ELF-1 (cell line): ENCODE results near the gene ZNF74.
"Not testable (repeated sequence)": the region's sequence is repeated elsewhere in the genome, so short reads cannot be mapped to it uniquely, and the experiment has no call there.

Experiments used
- DNase-seq: peaks from one replicate; pipeline ENCODE4 v3.0.0-alpha.2; 2016; ENCODE audit warnings: low read depth, low spot score

ZNF74 gene

DNA sequence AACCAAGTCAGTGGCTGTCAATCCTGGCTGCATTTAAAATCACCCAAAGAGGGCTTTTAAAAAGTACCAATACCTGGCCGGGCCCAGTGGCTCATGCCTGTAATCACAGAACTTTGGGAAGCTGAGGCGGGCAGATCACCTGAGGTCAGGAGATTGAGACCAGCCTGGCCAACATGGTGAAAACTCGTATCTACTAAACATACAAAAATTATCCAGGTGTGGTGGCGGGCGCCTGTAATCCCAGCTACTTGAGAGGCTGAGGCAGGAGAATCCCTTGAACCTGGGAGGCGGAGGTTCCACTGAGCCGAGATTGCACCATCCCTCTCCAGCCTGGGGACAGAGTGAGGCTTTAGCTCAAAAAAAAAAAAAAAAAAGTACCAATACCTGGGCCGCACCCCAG, 17.7 kb upstream of the ZNF74 start:
- DNase-seq: not testable (repeated sequence)

DNA sequence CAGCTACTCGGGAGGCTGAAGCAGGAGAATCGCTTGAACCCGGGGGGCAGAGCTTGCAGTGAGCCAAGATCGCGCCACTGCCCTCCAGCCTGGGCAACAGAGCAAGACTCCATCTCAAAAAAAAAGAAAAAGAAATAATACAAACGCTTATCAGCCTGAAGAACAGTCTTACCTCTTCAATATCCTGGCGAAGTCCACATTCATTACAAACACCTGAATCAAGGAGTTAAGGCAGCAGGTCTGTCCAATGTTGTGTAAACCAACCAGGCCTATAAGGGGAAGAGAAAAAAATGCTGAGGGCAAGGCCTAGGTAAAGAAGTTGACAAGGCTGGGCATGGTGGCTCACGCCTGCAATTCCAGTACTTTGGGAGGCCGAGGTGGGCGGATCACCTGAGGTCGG, 17.0 kb upstream of the ZNF74 start:
- not testable (repeated sequence) for DNase-seq

DNA sequence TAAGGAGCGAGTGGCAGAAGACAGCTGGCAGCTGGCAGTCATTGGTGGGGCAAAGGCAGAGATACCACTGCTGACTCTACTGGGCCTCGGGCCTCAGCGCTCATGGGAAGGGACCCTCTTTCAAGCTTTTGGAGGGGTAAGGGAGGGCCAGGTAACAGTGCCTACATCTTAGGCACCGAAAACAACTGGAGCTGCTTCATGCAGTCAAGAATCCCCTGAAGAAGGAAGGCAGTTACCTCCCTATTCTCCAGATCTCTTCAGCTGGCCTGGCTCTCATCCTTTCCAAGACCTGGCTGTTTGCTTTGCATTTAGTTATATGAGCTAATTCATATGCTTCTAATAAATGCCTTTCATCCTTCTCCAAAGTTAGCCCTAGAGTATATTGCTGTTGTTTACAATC, 15.8 kb upstream of the ZNF74 start:
- no peak for DNase-seq

DNA sequence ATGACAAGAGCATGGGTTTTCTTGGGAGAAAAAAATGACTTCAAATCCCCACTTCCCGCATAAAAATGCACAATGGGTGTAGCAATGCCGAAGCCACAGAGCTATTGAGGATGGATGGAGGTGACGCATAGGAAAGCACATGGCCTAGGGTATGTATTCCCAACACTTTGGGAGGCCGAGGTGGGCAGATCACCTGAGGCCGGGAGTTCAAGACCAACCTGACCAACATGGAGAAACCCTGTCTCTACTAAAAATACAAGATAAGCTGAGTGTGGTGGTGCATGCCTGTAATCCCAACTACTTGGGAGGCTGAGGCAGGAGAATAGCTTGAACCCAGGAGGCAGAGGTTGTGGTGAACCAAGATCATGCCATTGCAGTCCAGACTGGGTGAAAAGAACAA, 15.3 kb upstream of the ZNF74 start:
- not testable (repeated sequence) for DNase-seq

DNA sequence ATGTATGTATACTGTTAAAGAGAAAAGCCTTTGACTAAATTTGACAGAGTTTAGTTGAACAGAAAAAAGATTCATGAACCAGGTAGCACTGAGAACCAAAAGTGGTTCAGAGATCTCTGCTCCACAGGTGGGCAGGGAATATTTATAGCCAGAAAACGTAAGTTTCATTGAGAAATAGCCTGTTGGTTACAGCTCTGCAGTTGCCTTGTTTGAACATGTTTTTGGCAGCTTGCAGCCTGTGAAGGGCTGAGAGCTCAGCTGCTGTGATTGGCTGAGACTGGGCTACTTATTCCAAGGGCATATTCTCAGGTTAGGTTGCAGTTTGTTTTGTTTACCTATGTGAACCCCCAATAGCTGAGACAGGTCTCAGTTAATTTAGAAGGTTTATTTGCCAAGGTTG, 13.5 kb upstream of the ZNF74 start:
- DNase-seq: no peak

GRCh38 chr22:20383538-20383937, 10.4 kb upstream of the ZNF74 start:
- DNase-seq: no peak

DNA sequence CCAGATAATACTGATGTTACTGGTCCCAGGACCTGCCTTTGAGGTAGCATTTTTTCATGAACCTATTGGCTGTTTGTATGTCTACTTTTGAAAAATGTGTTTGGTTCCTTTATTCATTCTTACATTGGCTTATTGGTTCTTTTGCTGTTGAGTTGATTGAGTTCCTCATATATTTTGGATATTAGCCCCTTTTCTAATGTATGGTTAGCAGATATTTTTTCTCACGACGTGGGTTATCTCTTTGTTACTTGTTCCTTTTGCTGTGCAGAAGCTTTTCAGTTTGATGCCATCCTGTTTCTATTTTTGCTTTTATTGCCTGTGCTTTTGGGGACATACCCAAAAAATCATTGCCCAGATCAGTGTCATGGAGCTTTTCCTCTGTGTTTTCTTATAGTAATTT, 9.8 kb upstream of the ZNF74 start:
- no peak for DNase-seq

DNA sequence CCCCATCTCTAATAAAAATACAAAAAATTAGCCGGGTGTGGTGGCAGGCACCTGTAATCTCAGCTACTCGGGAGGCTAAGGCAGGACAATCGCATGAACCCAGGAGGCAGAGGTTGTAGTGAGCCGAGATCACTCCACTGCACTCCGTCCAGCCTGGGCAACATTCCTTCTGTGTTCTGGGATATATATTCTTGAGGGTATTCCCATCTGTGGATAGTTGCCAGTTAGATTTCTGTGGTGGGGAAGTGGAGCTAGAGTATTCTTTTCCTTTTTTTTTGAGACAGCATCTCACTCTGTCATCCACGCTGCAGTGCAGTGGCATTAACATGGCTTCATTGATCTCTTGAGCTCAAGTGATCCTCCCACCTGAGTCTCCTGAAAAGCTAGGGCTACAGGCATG, 9.1 kb upstream of the ZNF74 start:
- no peak for DNase-seq

DNA sequence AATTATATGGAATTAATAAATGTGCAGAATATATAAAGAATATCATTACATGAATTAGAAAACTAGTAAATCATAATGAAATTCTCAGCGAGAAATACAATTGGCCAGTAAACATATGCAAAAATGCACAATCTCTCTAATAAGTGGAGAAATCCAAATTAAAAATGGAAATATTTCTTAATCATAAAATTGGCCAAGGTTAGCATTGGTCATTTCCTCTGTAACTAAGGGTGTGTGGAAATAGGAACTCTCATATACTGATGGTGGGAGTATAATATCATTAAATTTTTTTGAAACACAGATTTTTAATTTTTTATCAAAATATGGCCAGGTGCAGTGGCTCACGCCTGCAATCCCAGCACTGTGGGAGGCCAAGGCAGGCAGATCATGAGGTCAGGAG, 7.6 kb upstream of the ZNF74 start:
- DNase-seq: no peak

GRCh38 chr22:20386972-20387371, 7.0 kb upstream of the ZNF74 start:
- DNase-seq: no peak

- DNase-seq: no peak
Observed at GRCh38 chr22:20388200-20388599, 5.8 kb upstream of the ZNF74 start.

- no peak for DNase-seq
Observed at GRCh38 chr22:20389288-20389687, 4.7 kb upstream of the ZNF74 start.

DNA sequence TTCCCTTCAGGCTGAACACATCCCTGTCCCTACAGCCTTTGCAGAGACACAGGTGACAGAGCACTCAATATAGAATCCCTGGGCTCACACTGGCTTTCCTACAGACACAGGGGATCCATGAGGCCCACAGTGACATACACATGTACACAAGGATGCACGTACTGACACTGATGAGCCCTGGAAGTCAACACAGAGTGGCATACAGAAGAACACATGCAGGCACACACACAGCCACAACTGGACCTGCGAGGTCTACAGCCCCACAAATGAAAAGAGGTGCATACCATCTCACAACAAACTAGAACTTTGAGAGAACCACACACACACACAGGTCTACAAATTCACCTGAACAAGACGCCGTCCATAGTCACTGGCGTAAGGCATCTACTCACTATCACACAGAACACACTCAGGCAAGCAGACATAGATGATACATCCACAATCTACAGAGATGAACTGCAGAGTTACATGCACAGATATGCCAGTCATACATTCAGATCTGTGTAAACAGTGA, 3.5 kb upstream of the ZNF74 start:
- DNase-seq: no peak

- no peak for DNase-seq
Observed at GRCh38 chr22:20391222-20391621, 2.7 kb upstream of the ZNF74 start.

- DNase-seq: not testable (repeated sequence)
Observed at GRCh38 chr22:20392365-20392881, 1.5 kb upstream of the ZNF74 start.

GRCh38 chr22:20392983-20393704, 807 bp upstream of the ZNF74 start:
- no peak for DNase-seq

DNA sequence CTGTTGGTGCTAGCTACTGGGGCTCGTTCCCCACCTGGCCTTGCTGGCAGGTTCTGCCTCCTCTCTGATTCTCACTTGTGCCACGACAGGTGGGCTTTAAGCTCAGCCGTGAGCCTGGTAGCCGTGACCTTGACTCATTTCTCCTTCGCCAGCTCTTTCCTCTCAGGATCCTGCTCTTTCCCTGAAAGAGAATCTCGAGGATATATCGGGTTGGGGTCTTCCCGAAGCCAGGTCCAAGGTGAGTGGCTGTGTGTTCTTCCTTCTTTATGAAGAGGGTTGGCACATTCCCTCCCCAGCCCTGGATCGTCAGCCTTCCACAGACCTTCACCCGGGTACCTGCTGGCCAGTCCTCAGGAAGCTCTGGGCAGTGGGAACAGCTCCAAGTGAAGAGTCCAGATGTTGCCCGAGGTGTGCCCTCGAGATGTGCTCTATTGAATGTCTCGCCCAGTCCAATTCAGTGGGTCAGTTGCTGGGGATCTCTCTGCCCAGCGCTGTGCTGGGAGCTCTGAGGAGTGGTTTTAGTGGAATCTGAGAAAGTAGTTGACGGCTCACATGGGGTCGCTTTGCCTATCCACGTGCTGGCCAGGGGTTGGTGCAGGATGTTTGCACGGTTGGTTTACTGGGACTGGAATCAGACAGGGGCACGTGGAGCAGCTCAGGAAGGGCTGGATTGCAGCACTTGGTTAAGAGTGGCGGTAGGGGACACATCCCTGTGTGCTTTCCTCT, 1.4 kb downstream of the ZNF74 start:
- DNase-seq: peak; percentile 23

DNA sequence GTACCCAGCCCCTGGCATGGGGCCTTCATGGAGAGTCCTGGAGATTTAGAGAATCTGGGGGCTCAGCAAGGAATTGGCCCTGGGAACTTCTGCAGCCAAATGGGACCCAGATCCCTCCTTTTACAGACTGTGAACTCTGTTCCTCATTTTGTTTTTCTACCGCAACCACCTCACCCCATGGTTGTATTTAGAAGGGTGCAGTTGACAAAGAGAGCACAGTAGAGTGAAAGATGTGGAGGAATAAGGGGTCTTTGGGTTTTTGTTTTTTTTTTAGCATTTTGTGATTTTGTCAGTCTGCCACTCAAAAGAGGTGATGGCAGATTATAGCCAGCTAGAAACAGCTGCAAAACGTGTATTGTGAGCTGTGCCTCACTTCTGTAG, 1.9 kb downstream of the ZNF74 start:
- no peak for DNase-seq

DNA sequence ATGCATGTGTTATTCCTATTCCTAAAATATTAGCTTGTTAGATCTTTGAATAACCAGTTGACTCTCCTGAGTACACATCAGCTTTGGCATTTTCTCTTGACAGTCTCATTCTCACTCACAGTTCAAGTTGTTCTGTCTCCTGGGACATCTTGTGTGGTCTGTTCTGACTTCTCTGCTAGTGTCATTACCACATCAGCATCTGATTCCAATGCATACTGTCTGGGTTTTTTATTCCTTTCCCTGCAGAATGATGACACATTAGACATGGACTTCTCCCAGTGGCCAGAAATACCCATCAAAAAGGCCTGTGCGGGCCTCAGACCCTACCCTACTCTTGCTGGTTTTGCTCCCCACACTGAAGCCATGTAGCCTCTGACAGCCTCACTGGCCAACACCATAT, 2.7 kb downstream of the ZNF74 start:
- DNase-seq: no peak

DNA sequence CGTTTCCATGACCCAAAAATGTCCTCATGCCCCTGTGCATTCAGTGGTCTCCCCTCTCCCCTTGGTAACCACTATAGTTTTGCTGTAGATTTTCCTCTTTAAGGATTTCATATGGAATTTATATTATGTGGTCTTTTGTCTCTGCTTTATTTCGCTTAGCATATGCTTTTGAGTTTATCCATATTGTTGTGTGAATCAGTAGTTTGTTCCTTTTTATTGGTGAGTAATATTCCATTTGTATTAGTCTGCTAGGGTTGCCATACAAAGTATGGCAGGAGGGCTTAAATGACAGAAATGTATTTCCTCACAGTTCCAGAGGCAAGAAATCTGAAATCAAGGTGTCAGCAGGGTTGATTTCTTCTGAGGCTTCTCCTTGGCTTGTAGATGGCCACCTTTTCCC, 3.5 kb downstream of the ZNF74 start:
- DNase-seq: no peak

DNA sequence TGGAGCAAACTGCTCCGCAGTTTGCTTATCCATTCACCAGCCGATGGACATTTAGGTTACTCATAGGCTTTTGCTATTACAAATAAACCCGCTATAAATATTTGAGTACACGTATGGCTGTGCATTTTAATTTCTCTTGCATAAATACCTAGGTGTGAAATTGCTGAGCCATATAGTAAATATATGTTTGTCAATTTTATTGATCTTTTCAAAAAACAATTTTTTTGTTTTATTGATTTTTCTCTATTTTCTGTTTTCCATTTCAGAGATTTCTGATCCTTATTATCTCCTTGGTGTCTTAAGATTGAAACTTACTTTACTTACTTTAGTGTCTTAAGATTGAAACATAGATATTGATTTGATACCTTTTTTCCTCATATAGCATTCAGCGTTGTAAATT, 4.5 kb downstream of the ZNF74 start:
- DNase-seq: no peak

GRCh38 chr22:20399866-20400605, 6.1 kb downstream of the ZNF74 start:
- no peak for DNase-seq
